Activated T-cell treated with anti-CD3 and anti-CD28 coated beads, Interleukin-2, amount 50 U/mL, for 24 hours (primary cell): ENCODE measurements around the gene UCMA.

Experiments used
- DNase-seq: peaks from one replicate; pipeline ENCODE4 v3.0.0-alpha.2; 2020
- H3K27ac Mint-ChIP-seq: 2 replicates; pipeline ENCODE4 v1.8.0; 2020; ENCODE audit warnings: mild to moderate bottlenecking, mixed read lengths
- H3K27me3 Mint-ChIP-seq: 2 replicates; pipeline ENCODE4 v1.8.0; 2020; ENCODE audit warnings: mixed read lengths
- H3K36me3 Mint-ChIP-seq: 2 replicates; pipeline ENCODE4 v1.8.0; 2020; ENCODE audit warnings: low read depth, mixed read lengths
- H3K4me1 Mint-ChIP-seq: 2 replicates; pipeline ENCODE4 v1.8.0; 2020; ENCODE audit warnings: low read depth, mixed read lengths
- H3K4me3 Mint-ChIP-seq: 2 replicates; pipeline ENCODE4 v1.8.0; 2020; ENCODE audit warnings: mild to moderate bottlenecking, moderate library complexity, mixed read lengths
- H3K9me3 Mint-ChIP-seq: 2 replicates; pipeline ENCODE4 v1.8.0; 2020; ENCODE audit warnings: mixed read lengths

The UCMA gene

DNA sequence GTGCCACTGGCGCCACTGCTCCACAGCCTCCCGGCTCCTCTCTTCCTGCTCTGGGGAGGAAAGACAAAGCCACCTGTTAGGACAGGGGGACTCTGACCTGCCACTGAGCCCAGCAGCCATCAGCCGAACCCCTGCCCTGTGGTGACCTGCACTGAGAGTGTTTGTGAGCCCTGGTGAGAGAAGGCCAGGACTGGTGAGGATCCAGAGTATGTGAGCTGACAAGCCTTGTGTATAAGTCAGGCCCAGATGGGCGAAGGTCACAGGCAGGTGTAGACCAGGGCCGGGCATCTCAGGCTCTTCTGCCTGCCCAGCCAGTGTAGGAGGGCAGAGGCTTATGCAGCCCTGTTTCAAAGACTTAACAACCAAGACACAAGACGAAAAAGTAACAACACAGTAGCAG is 12.0 kb downstream of the UCMA start:
- DNase-seq: no peak
- no peaks in the 10 kb centered on the region for H3K9me3 Mint-ChIP-seq
- H3K36me3 Mint-ChIP-seq: no peaks in the 10 kb centered on the region
- H3K4me3 Mint-ChIP-seq: no peak overlapping the region
- no peaks in the 10 kb centered on the region for H3K27me3 Mint-ChIP-seq
- no peaks in the 10 kb centered on the region for H3K4me1 Mint-ChIP-seq
- H3K27ac Mint-ChIP-seq: no peak overlapping the region

DNA sequence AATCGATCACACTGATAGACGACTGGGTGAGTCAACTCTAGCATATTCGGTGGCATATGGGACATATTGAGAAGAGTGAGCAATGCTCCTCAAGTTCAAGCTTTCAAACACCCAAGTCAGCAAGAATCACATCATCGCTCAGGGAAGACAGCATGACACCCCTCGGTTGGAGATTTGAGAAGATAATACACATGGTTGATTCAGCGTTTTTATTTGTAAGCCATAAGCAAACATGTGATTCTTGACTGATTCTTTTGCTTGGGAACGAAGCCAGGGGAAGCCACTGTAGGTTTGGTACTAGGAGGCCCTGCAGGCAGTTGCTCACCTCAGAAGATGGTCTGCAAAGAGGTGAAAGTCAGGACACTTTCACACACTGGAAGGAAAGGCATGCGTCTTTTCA is 12.6 kb downstream of the UCMA start:
- Mint-ChIP-seq H3K4me3 (no peak overlapping the region), H3K4me1 (no peaks in the 10 kb centered on the region), H3K27ac (no peak overlapping the region), H3K27me3 (no peaks in the 10 kb centered on the region), H3K9me3 (no peaks in the 10 kb centered on the region), H3K36me3 (no peaks in the 10 kb centered on the region)
- no peak for DNase-seq

DNA sequence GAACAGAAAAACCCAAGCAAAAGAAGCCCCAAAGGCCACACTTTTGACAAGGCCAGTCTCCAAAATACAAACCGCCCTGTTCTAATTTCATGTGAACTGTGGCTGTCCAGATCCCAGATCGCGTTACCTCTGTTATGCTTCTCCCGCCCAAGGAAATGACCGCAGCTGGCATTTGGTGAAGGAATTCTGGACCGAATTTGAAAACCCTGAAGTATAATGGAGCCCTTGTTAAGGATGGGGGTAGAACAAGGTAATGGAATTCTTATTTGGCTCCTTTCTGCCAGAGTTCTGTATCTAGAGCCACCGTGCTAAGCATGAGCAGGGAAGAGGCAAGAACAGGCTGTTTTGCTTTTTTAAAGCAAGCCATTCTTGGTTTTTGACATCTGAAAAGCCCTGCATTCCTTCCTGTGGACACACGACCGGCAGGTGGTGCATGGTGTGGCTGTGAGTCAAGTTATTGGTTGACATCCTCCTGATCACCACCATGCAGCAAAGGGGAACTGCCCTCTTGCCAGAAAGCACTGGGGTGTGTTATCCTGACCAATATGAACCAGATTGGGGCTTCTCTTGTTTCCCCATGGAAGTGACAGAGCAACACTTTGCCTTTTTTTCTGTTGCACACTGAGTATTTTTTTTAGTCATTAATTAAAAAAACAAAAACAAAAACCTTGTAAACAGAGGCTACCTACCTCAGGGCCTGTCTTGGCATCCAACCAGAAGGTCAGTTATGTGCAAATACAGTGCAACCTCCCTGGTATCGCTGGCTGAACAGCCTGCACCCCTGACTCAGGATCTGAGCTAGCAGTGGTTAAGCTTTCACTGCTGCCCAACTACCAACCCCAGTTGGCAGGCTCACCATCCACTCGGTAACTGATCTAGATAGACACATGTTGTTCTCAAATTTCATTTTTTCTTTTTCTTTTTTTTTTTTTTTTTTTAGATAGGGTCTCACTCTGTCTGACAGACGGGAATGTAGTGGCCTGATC is 14.2 kb downstream of the UCMA start:
- Mint-ChIP-seq H3K27ac (no peak overlapping the region), H3K27me3 (no peaks in the 10 kb centered on the region), H3K4me1 (no peaks in the 10 kb centered on the region), H3K36me3 (peaks cover 3% of the 10 kb centered on the region), H3K9me3 (no peaks in the 10 kb centered on the region), H3K4me3 (no peak overlapping the region)
- no peak for DNase-seq

DNA sequence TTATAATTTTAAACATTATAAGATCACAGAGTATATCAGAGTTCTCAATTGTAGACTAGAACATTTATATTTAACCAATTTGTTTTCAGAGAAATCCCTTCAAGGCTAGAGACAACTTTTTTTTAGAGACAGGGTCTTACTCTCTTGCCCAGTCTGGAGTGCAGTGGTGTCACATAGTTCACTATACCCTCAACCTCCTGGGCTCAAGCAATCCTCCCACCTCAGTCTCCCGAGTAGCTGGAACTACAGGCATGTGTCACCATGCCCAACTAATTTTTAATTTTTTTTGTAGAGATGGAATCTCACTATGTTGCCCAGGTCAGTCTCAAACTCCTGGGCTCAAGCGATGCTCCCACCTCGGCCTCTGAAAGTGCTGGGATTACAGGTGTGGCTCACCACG is 15.3 kb downstream of the UCMA start:
- Mint-ChIP-seq H3K4me3 (no peak overlapping the region), H3K27ac (no peak overlapping the region), H3K9me3 (no peaks in the 10 kb centered on the region), H3K36me3 (peaks cover 9% of the 10 kb centered on the region), H3K27me3 (no peaks in the 10 kb centered on the region), H3K4me1 (no peaks in the 10 kb centered on the region)
- DNase-seq: no peak

DNA sequence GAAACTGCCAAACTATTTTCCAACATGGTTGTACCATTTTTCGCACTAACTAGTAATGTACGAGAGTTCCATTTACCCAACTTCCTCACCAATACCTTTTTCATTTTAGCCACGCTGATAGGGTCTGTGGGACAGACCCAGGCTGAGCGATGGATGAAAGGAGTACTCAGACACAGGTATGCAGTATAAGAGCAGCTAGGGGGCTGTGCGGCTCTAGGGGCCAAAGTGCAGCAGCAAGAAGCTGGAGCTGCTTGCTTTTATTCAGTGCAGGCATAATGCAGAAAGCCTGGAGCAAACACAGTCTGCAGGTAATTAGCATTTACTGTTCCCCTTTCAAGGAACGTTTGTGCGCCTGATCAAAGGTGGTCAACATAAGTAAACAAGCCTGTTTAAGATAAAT is 21.0 kb downstream of the UCMA start:
- no peak overlapping the region for H3K27ac Mint-ChIP-seq
- no peaks in the 10 kb centered on the region for H3K4me1 Mint-ChIP-seq
- peaks cover 58% of the 10 kb centered on the region for H3K36me3 Mint-ChIP-seq
- H3K27me3 Mint-ChIP-seq: no peaks in the 10 kb centered on the region
- H3K4me3 Mint-ChIP-seq: no peak overlapping the region
- H3K9me3 Mint-ChIP-seq: no peaks in the 10 kb centered on the region
- no peak for DNase-seq

DNA sequence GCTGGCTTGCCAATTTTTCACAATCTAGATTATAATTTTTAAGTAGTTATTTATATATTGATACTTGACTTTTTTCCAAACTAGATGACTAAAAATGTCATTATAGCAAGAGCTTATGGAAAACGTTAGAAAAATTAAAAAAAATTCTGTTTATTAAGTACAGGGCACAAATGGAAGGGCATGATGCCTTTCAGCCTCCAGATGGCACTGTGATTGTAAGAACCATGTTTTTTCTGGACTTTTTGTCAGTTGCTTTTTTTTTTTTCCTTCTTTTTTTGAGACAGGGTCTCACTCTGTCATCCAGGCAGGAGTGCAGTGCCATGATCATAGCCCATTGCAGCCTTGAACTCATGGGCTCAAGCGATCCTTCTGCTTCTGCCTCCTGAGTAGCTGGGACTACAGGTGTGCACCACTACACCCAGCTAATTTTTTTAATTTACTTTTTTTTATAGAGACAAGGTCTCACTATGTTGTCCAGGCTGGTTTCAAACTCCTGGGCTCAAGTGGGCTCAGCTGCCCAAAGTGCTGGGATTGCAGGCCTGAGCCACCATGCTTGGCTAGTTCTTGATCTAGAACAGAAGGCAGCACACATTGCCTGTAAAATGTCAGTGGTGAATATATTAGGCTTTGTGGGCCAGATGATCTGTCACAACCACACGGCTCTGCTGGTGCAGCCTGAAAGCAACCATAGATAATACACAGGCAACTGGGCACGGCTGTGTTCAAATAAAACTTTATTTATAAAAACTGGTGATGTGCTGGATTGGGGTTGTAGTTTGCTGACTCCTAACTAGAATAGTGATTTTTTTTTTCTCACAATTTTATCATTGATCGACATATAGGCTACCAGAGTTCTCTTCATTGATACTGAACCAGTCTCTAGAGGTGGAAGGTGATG is 27.4 kb downstream of the UCMA start:
- Mint-ChIP-seq H3K27me3 (no peaks in the 10 kb centered on the region), H3K4me3 (no peak overlapping the region), H3K27ac (no peak overlapping the region), H3K4me1 (no peaks in the 10 kb centered on the region), H3K36me3 (peaks cover 91% of the 10 kb centered on the region), H3K9me3 (no peaks in the 10 kb centered on the region)
- no peak for DNase-seq

DNA sequence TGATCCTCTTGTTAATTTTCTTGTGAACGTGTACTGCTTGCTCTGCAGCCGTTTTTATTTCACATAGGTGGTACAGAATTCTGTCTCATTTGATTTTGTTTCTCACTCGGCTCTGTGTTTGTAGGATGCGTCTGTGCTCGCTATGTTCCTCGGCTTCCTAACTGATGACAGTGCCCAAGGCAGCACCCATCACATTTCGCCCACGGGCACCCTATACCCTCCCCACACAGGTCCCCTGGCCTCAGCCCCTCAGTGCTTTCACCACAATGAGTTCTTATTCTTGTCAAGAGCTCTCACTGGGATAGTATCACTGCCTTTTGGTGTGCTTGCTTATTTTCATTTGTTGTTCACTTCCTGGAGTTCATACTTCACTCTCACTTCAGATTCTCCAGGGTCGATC is 28.1 kb downstream of the UCMA start:
- Mint-ChIP-seq H3K4me3 (no peak overlapping the region), H3K27ac (no peak overlapping the region), H3K36me3 (peaks cover 93% of the 10 kb centered on the region), H3K4me1 (no peaks in the 10 kb centered on the region), H3K9me3 (no peaks in the 10 kb centered on the region), H3K27me3 (no peaks in the 10 kb centered on the region)
- no peak for DNase-seq

DNA sequence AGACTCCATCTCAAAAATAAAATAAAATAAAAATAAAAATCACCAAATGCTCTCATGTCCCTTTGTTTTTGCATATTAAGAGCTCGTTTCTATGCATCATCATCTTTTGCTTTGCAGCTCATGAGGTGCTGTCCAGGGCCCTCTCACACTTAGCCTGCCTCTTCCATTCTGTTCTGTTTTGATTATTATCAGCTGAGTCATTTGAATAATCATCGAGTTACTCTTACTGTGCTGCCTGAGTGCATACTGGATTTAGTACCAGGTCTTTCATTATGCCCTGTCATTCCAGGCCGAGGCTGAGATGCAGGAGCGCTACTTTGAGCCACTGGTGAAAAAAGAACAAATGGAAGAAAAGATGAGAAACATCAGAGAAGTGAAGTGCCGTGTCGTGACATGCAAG is 33.0 kb downstream of the UCMA start:
- no peaks in the 10 kb centered on the region for H3K9me3 Mint-ChIP-seq
- no peak for DNase-seq
- H3K4me3 Mint-ChIP-seq: no peak overlapping the region

DNA sequence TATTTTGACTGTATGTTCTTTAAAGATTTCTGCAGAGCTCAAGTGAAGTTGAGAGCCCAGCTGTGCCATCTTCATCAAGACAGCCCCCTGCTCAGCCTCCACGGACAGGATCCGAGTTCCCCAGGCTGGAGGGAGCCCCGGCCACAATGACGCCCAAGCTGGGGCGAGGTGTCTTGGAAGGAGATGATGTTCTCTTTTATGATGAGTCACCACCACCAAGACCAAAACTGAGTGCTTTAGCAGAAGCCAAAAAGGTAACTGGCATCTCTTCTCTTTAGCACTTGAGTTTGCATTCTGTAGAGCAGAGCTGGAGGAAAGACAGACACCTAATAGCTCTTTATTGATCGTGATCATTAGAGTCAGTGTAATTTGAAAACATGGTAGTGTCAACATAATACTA is 39.2 kb downstream of the UCMA start:
- Mint-ChIP-seq H3K27ac (no peak overlapping the region), H3K4me1 (no peaks in the 10 kb centered on the region), H3K27me3 (no peaks in the 10 kb centered on the region)

More for the DNA sequence above, 33.0 kb downstream of the UCMA start:
- Mint-ChIP-seq H3K27me3 (no peaks in the 10 kb centered on the region), H3K36me3 (peaks cover 95% of the 10 kb centered on the region), H3K27ac (no peak overlapping the region), H3K4me1 (no peaks in the 10 kb centered on the region)

DNA sequence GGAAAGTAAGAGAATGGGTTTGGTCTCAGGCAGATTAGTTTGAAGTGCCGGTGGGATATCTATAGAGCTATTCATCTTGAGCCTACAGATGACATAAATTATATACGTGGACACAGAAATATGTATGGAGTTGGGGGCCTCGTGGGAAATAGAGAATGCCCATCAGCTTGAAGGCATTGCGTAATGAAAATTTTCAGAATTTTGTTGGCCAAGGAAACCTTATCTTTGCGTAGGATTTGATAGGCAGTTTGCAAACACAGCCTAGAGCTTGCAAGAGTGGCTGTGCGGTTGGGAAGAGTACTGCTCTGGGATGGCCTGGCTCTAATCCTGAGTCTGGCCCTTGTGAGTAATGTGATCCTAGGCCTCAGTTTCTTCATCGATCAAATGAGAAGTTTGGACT is 40.5 kb downstream of the UCMA start:
- Mint-ChIP-seq H3K27ac (no peak overlapping the region), H3K27me3 (no peaks in the 10 kb centered on the region)

More for the DNA sequence above, 39.2 kb downstream of the UCMA start:
- H3K9me3 Mint-ChIP-seq: no peaks in the 10 kb centered on the region
- no peak for DNase-seq
- peaks cover 96% of the 10 kb centered on the region for H3K36me3 Mint-ChIP-seq
- H3K4me3 Mint-ChIP-seq: no peak overlapping the region

DNA sequence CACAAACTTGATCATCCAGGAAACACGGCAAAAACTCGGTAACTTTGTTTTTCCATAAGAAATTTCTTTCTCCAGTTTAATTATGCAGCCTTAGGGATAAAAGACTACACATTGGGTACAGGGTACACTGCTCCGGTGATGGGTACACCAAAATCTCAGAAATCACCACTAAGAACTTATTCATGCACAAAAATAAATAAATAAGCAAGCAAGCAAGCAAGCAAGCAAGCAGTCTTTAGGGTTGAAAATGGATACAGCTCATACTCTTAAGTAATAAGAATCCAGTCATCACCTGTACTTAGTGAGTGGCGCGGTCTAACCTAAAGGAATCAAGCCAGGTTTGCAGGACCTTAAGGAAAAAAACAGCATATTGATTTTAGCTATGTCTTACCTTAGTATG is 42.8 kb downstream of the UCMA start:
- no peak for DNase-seq
- no peak overlapping the region for H3K4me3 Mint-ChIP-seq
- no peaks in the 10 kb centered on the region for H3K27me3 Mint-ChIP-seq
- no peak overlapping the region for H3K27ac Mint-ChIP-seq
- H3K9me3 Mint-ChIP-seq: no peaks in the 10 kb centered on the region
- H3K36me3 Mint-ChIP-seq: peaks cover 96% of the 10 kb centered on the region
- no peaks in the 10 kb centered on the region for H3K4me1 Mint-ChIP-seq

More for the DNA sequence above, 40.5 kb downstream of the UCMA start:
- no peaks in the 10 kb centered on the region for H3K9me3 Mint-ChIP-seq
- DNase-seq: no peak
- H3K4me3 Mint-ChIP-seq: no peak overlapping the region
- H3K36me3 Mint-ChIP-seq: peaks cover 96% of the 10 kb centered on the region
- no peaks in the 10 kb centered on the region for H3K4me1 Mint-ChIP-seq

DNA sequence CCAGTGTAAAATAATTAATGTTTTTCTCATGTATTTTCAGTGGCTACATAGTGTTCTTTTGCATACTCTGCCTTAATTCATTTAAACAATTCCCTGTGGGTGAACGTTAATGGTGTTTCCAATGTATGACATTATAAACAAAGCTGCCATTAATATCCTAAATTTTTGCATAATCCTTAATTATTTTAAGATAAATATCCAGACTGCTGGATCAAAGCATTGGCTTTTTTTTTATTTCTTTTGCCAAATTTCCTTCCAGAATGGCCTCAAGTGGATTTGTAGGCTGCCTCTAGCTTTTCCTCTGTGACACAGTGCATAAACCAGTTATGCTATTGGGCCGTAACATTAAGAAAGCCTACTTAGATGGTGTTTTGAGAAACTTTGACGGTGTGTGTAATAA is 43.4 kb downstream of the UCMA start:
- Mint-ChIP-seq H3K9me3 (no peaks in the 10 kb centered on the region), H3K36me3 (peaks cover 96% of the 10 kb centered on the region), H3K27me3 (no peaks in the 10 kb centered on the region), H3K4me1 (no peaks in the 10 kb centered on the region), H3K4me3 (no peak overlapping the region), H3K27ac (no peak overlapping the region)
- no peak for DNase-seq

DNA sequence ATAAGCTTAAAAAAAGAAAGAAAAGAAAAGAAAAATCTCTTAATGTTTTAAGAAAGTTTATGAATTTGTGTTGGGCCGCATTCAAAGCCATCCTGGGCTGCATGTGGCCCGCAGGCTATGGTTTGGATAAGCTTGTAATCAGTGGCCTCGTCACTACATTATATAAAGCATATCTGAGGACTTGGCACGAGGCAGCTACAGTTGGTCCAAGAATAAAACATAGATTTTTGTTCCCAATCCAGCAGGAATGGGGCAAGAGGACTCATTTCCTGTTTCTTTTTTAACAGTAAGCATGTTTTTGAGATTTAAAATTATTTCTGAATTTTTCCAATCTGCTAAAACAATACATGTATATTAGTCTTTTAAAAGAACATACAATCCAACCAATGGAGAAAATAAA is 44.2 kb downstream of the UCMA start:
- Mint-ChIP-seq H3K36me3 (peaks cover 98% of the 10 kb centered on the region), H3K4me1 (no peaks in the 10 kb centered on the region), H3K27me3 (no peaks in the 10 kb centered on the region), H3K4me3 (no peak overlapping the region), H3K27ac (no peak overlapping the region), H3K9me3 (no peaks in the 10 kb centered on the region)
- no peak for DNase-seq

DNA sequence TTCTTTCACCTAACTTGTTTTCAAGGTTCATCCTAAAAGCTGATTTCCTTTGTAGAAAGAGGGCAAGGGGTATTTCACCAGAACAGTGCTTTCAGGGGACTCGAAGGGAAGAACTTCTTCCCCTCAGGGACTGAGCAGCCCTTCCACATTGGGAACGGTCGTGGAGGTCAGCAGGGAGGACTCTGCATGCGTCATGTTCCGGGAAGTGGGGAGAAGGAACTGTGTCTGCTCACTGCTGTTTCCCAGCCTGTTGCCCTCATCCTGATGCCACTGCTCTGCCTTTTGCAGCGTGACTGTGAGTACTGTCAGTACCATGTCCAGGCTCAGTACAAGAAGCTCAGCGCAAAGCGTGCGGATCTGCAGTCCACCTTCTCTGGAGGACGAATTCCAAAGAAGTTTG is 45.6 kb downstream of the UCMA start:
- no peak overlapping the region for H3K4me3 Mint-ChIP-seq
- no peaks in the 10 kb centered on the region for H3K9me3 Mint-ChIP-seq
- no peaks in the 10 kb centered on the region for H3K4me1 Mint-ChIP-seq
- H3K36me3 Mint-ChIP-seq: peaks cover 98% of the 10 kb centered on the region
- DNase-seq: no peak
- no peaks in the 10 kb centered on the region for H3K27me3 Mint-ChIP-seq
- H3K27ac Mint-ChIP-seq: no peak overlapping the region

DNA sequence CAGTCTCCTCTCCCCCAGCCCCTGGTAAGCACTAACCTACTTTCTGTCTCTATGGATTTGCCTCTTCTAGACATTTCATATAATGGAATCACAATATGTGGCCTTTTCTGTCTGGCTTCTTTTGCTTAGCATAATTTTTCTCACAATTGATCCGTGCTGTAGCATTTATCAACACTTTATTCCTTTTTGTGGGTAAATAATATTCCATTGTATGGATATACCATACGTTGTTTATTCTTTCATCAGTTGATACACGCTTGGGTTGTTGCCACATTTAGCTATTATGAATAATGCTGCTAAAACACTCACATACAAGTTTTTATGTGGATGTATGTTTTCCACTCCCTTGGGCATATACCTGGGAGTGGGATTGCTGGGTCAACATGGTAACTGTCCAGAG is 47.0 kb downstream of the UCMA start:
- Mint-ChIP-seq H3K27ac (no peak overlapping the region), H3K36me3 (peaks cover 98% of the 10 kb centered on the region), H3K27me3 (no peaks in the 10 kb centered on the region), H3K4me3 (no peak overlapping the region), H3K9me3 (no peaks in the 10 kb centered on the region), H3K4me1 (no peaks in the 10 kb centered on the region)
- DNase-seq: no peak
